ENCODE results near the gene EMP3. TPM values are rescaled to one million over a fixed set of nuclear protein-coding genes. Genes with fewer than 3 reads are reported as not detected.

EMP3 gene
- total and polyA plus RNA-seq, 2 of the 13 experiments (the other 11 are each of a cell fraction or from before 2014, with no cell fraction given) = 2.2 to 7.8 TPM

GRCh38 chr19:48311384-48311783 is 14.0 kb upstream of the EMP3 start (continued):
- TF ChIP-seq, protein P1, sequence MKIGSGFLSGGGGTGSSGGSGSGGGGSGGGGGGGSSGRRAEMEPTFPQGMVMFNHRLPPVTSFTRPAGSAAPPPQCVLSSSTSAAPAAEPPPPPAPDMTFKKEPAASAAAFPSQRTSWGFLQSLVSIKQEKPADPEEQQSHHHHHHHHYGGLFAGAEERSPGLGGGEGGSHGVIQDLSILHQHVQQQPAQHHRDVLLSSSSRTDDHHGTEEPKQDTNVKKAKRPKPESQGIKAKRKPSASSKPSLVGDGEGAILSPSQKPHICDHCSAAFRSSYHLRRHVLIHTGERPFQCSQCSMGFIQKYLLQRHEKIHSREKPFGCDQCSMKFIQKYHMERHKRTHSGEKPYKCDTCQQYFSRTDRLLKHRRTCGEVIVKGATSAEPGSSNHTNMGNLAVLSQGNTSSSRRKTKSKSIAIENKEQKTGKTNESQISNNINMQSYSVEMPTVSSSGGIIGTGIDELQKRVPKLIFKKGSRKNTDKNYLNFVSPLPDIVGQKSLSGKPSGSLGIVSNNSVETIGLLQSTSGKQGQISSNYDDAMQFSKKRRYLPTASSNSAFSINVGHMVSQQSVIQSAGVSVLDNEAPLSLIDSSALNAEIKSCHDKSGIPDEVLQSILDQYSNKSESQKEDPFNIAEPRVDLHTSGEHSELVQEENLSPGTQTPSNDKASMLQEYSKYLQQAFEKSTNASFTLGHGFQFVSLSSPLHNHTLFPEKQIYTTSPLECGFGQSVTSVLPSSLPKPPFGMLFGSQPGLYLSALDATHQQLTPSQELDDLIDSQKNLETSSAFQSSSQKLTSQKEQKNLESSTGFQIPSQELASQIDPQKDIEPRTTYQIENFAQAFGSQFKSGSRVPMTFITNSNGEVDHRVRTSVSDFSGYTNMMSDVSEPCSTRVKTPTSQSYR (CRISPR knock-in tag; IDR thresholded peaks at IDR 0.05; ENCODE audit: borderline replicate concordance) = no peak
- TF ChIP-seq FOXA1 (IDR thresholded peaks at IDR 0.05) (no peak), FOXA1 (CRISPR knock-in tag; IDR thresholded peaks at IDR 0.05) (no peak), MAFF (IDR thresholded peaks at IDR 0.05; ENCODE audit: low read depth, low read length) (no peak)

- Histone ChIP-seq H2AFZ (ENCODE audit: low read length) (no peak overlapping the region), H3K9me3 (ENCODE audit: low read length) (no peaks in the 10 kb centered on the region), H3K36me3 (replicated peaks in 1 of 2; ENCODE audit: control insufficient read depth in 1 of 2, insufficient read depth in 2 of 2, low read length in 2 of 2) (no peaks in the 10 kb centered on the region), H3K4me2 (ENCODE audit: low read depth, low read length) (no peak overlapping the region), H3K79me2 (ENCODE audit: insufficient read depth, low read length) (no peaks in the 10 kb centered on the region), H3K27me3 (ENCODE audit: control insufficient read depth in 1 of 2, insufficient read depth in 2 of 2, low read length in 2 of 2) (peaks cover 0 to 10% of the 10 kb centered on the region in 2 experiments; a peak in 2 of 5 replicates), H3K4me1 (ENCODE audit: insufficient read depth, low read length) (peaks cover 26% of the 10 kb centered on the region), H3K4me3 (replicated peaks in 1 of 3; ENCODE audit: insufficient read depth in 1 of 3, low read depth in 2 of 3, low read length in 3 of 3) (no peak overlapping the region), H3K27ac (ENCODE audit: extremely low read length, insufficient read depth, low read length) (no peak overlapping the region), H4K20me1 (ENCODE audit: insufficient read depth, low read length) (no peaks in the 10 kb centered on the region), H3K9ac (ENCODE audit: insufficient read depth, low read depth, low read length) (no peak overlapping the region)
- BruUV-seq (replicated peaks) = no TSS peak
- 50% methylated on average over 7 of the region's 7 CpGs for WGBS (ENCODE audit: low lambda C conversion rate)
- ChIA-PET POLR2A (no interaction called here), CTCF (ENCODE audit: low intra/inter-chr PET ratio, low total read pairs) (no interaction called here)
- in situ Hi-C loops (cut with HindIII; ENCODE audit: extremely low pct_ligation_motif_present, low pct_unique_long_range_greater_than_20kb) = loop anchor here (5.0 to 10.0 kb wide), 2 partner anchors 77 to 269 kb away; partner anchors contain the start of genes GRIN2D and KDELR1
- ATAC-seq = no peak
- no peak for FAIRE-seq
- intact Hi-C loops (cut with micrococcal nuclease; ENCODE audit: unreplicated experiment) = loop anchor here (10.0 kb wide), 1 partner anchor 269 kb away; no protein-coding TSS in a partner anchor
- no peak for DNase-seq (ENCODE audit: low spot score)
- TF ChIP-seq TBP (CRISPR knock-in tag; IDR thresholded peaks at IDR 0.05) = no peak
- TF ChIP-seq SMAD3 (CRISPR knock-in tag; IDR thresholded peaks at IDR 0.05) = no peak
- no peak for TF ChIP-seq MATR3 (CRISPR knock-in tag; IDR thresholded peaks at IDR 0.05)
- TF ChIP-seq FOXO1 (CRISPR knock-in tag; IDR thresholded peaks at IDR 0.05) = no peak
- TF ChIP-seq SOX13 (IDR thresholded peaks at IDR 0.05) = no peak
- no peak for TF ChIP-seq SOX13 (CRISPR knock-in tag; conservative IDR thresholded peaks at IDR 0.05 in 1 of 2, IDR thresholded peaks at IDR 0.05 in 1 of 2)
- no peak for TF ChIP-seq TBX2 (CRISPR knock-in tag; IDR thresholded peaks at IDR 0.05; ENCODE audit: borderline replicate concordance)
- TF ChIP-seq ZNF326 (CRISPR knock-in tag; IDR thresholded peaks at IDR 0.05; ENCODE audit: borderline replicate concordance) = no peak
- TF ChIP-seq ZNF772 (CRISPR knock-in tag; IDR thresholded peaks at IDR 0.05) = no peak
- no peak for TF ChIP-seq ZNF574 (CRISPR knock-in tag; IDR thresholded peaks at IDR 0.05)
- TF ChIP-seq, protein P2, sequence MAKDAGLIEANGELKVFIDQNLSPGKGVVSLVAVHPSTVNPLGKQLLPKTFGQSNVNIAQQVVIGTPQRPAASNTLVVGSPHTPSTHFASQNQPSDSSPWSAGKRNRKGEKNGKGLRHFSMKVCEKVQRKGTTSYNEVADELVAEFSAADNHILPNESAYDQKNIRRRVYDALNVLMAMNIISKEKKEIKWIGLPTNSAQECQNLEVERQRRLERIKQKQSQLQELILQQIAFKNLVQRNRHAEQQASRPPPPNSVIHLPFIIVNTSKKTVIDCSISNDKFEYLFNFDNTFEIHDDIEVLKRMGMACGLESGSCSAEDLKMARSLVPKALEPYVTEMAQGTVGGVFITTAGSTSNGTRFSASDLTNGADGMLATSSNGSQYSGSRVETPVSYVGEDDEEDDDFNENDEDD (CRISPR knock-in tag; IDR thresholded peaks at IDR 0.05; ENCODE audit: borderline replicate concordance) = no peak
- TF ChIP-seq, protein P3, sequence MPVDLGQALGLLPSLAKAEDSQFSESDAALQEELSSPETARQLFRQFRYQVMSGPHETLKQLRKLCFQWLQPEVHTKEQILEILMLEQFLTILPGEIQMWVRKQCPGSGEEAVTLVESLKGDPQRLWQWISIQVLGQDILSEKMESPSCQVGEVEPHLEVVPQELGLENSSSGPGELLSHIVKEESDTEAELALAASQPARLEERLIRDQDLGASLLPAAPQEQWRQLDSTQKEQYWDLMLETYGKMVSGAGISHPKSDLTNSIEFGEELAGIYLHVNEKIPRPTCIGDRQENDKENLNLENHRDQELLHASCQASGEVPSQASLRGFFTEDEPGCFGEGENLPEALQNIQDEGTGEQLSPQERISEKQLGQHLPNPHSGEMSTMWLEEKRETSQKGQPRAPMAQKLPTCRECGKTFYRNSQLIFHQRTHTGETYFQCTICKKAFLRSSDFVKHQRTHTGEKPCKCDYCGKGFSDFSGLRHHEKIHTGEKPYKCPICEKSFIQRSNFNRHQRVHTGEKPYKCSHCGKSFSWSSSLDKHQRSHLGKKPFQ (CRISPR knock-in tag; IDR thresholded peaks at IDR 0.05; ENCODE audit: insufficient replicate concordance) = no peak
Observed at GRCh38 chr19:48315712-48316111, 9.6 kb upstream of the EMP3 start.
